GM23248 (cell line): Measurements from ENCODE around the gene KAZN.

Experiments
- EZH2 ChIP-seq: fragments of 200-600 bp; sonication (generic); IDR thresholded peaks from 2 replicates; pipeline ENCODE4 v1.6.1; 2018; ENCODE audit warnings: antibody characterized with exemption, mild to moderate bottlenecking; ENCODE audit not compliant: insufficient read depth, poor library complexity, severe bottlenecking
- EZH2phosphoT487 ChIP-seq: fragments of 200-600 bp; sonication (generic); IDR thresholded peaks from 2 replicates; pipeline ENCODE4 v1.6.1; 2018; ENCODE audit warnings: antibody characterized with exemption, moderate library complexity, mild to moderate bottlenecking, low read depth; ENCODE audit not compliant: insufficient read depth

DNA sequence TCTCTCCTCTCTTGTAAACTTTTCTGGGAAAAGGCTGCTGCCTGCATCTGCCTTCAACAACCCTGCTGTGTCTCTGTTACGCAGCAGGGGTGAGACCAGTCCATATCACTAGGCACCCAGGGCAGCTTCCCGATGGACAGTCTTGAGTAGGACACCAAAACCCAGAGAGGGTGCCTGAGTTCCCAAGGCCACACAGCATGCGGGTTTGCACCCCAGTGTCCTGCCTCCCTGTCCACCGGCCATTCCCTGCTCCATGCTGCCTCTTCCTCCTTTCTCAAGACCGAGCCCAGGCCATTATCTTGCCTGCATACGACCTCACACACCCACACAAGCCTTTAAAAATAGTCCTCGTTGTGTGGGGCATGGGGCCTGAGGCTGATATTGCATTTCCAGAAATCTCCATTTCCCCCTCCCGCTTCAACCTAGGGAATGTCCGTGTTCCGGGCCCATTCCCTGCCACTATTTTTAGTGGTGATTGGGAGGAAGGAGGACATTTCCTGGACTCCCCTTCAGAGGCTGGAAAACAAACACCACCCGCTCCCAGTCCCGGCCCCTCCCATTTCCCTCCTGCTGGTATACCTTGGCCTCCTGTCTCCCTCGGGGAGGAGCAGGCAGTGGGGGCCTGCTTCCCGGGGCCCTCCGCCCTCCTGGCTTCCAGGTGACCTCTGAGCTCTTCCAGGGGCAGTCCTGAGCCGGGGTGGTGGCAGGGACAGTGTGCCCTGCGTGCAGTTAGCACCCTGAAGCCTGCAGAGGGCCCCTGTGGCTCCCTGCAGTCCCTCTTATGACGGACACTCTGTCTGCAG, 422.7 kb downstream of the KAZN start:
- TF ChIP-seq EZH2, result no peak
- no peak for TF ChIP-seq EZH2phosphoT487
